Activated CD8-positive, alpha-beta memory T cell treated with anti-CD3 and anti-CD28 coated beads, Interleukin-2, amount 50 U/mL, for 4 hours (primary cell): ENCODE data around the gene S100A12.
"Not testable (repeated sequence)": the region's sequence is repeated elsewhere in the genome, so short reads cannot be mapped to it uniquely, and the experiment has no call there.

Experiments
- DNase-seq: peaks from one replicate; pipeline ENCODE4 v3.0.0-alpha.2; 2020

Gene S100A12

GRCh38 chr1:153375511-153375910 lies at the start of gene S100A12:
Gene S100A12, minus strand, starts transcription at chr1:153375621. Its CDS starts 1,029 bp downstream, at chr1:153374592.
- no peak for DNase-seq

GRCh38 chr1:153422450-153423068 lies 47.1 kb upstream of the S100A12 start:
- peak; percentile 68 for DNase-seq

- DNase-seq: no peak
Observed at GRCh38 chr1:153420306-153420705, 44.9 kb upstream of the S100A12 start.

- not testable (repeated sequence) for DNase-seq
Observed at GRCh38 chr1:153419436-153419793, 44.0 kb upstream of the S100A12 start.

- DNase-seq: not testable (repeated sequence)
Observed at GRCh38 chr1:153418758-153419435, 43.5 kb upstream of the S100A12 start.

GRCh38 chr1:153417136-153417888 lies 41.9 kb upstream of the S100A12 start:
- no peak for DNase-seq

GRCh38 chr1:153415850-153416570 lies 40.6 kb upstream of the S100A12 start, which contains the start of gene S100A7A:
Gene S100A7A, plus strand, starts transcription at chr1:153416520. Its CDS starts 1,563 bp downstream, at chr1:153418083.
- no peak for DNase-seq

GRCh38 chr1:153413961-153414360 lies 38.5 kb upstream of the S100A12 start:
- not testable (repeated sequence) for DNase-seq

- DNase-seq: not testable (repeated sequence)
Observed at GRCh38 chr1:153407274-153407673, 31.9 kb upstream of the S100A12 start.

- not testable (repeated sequence) for DNase-seq
Observed at GRCh38 chr1:153405825-153406599, 30.6 kb upstream of the S100A12 start.

GRCh38 chr1:153404768-153405167 lies 29.3 kb upstream of the S100A12 start:
- peak; percentile 42 for DNase-seq

GRCh38 chr1:153404086-153404635 lies 28.7 kb upstream of the S100A12 start:
- DNase-seq: no peak

- DNase-seq: no peak
Observed at GRCh38 chr1:153403421-153404085, 28.1 kb upstream of the S100A12 start.

- no peak for DNase-seq
Observed at GRCh38 chr1:153402226-153402625, 26.8 kb upstream of the S100A12 start.

- DNase-seq: no peak
Observed at GRCh38 chr1:153401461-153401860, 26.0 kb upstream of the S100A12 start.

- no peak for DNase-seq
Observed at GRCh38 chr1:153400244-153400643, 24.8 kb upstream of the S100A12 start.

GRCh38 chr1:153399401-153400055 lies 24.1 kb upstream of the S100A12 start:
- DNase-seq: no peak

GRCh38 chr1:153397924-153398651 lies 22.7 kb upstream of the S100A12 start:
- DNase-seq: no peak

GRCh38 chr1:153397051-153397923 lies 21.9 kb upstream of the S100A12 start:
- no peak for DNase-seq
